GM12892 (cell line): Measurements from ENCODE around the gene RPS6KA5.
"Not testable (repeated sequence)": the region's sequence is repeated elsewhere in the genome, so short reads cannot be mapped to it uniquely, and the experiment has no call there.

ENCODE experiments used
- DNase-seq: peaks from one replicate; pipeline ENCODE4 v3.0.0; 2011; ENCODE audit not compliant: insufficient read length
- FAIRE-seq: peaks from 2 replicates; lab custom pipeline; 2011; peaks lifted over from hg19 to GRCh38; lab: Jason Lieb, UNC
- POLR2A ChIP-seq: IDR thresholded peaks from 2 replicates; pipeline ENCODE4 v1.6.1; 2011; ENCODE audit warnings: low read depth, low read length, control low read depth
- POLR2AphosphoS5 ChIP-seq: IDR thresholded peaks from 2 replicates; pipeline ENCODE4 v1.6.1; 2011; ENCODE audit warnings: low read depth, low read length, control low read depth
- TAF1 ChIP-seq: IDR thresholded peaks from 2 replicates; pipeline ENCODE4 v1.6.1; 2011; ENCODE audit warnings: low read depth, mild to moderate bottlenecking, control low read depth, low read length, borderline replicate concordance

The RPS6KA5 gene

DNA sequence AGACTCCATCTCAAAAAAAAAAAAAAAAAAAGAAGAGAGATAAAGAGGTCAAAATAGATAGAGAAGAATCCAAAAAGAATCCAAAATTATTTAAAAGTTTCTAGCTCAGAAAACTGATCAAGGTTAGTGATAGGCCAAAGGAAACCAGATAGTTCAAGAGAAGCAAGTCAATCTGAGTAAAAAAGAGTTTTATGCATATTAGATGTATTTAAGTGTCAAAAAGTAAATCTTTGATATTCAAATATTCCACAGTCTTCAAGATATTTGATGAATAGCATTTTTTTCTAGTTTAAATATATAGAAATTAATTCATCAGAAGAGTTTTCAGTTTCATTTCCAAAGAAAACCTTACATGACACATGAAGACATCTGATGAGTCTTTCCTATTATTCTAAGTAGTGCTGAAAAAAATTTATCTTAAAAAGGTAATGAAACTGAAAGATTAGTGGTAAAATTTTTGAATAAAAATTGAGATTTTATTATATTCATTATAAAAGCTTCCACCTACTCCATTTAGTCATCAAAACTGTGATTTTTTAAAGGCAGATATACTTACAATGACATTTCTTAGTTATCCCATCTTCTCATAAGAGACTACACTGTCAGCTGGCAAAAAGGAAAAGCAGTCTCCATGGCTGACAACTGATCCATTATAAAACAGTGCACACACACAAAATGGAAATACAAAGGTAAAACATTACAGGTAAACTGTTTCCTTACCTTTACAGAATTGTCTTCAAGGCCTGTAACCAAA lies 68.6 kb downstream of the RPS6KA5 start:
- DNase-seq (no peak), FAIRE-seq (no peak)
- TF ChIP-seq TAF1 (no peak), POLR2A (no peak), POLR2AphosphoS5 (no peak)

DNA sequence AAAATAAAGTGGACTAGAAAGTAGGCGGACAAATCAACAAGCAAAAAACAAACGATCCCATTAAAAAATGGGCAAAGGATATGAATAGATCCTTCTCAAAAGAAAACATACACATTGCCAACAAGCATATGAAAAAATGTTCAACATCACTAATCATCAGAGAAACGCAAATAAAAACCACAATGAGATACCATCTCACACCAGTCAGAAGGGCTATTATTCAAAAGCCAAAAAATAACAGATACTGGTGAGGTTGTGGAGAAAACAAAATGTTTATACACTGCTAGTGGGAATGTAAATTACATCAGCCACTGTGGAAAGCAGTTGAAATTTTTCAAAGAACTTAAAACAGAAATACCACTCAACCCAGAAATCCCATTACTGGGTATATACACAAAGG lies 70.3 kb downstream of the RPS6KA5 start:
- DNase-seq, result no peak
- no peak for FAIRE-seq
- TF ChIP-seq POLR2AphosphoS5 (no peak), POLR2A (no peak), TAF1 (no peak)

- no peak for FAIRE-seq
Measured at GRCh38 chr14:90987140-90987539, 73.3 kb downstream of the RPS6KA5 start.

GRCh38 chr14:90986510-90986909 lies 73.9 kb downstream of the RPS6KA5 start:
- FAIRE-seq (no peak), DNase-seq (no peak)
- TF ChIP-seq POLR2A (no peak), TAF1 (no peak), POLR2AphosphoS5 (no peak)

More at GRCh38 chr14:90987140-90987539, 73.3 kb downstream of the RPS6KA5 start:
- no peak for DNase-seq
- TF ChIP-seq POLR2AphosphoS5 (no peak), TAF1 (no peak), POLR2A (no peak)

GRCh38 chr14:90985601-90986242 lies 74.7 kb downstream of the RPS6KA5 start:
- peak; percentile 79 for FAIRE-seq
- TF ChIP-seq POLR2A, result no peak
- no peak for TF ChIP-seq TAF1
- TF ChIP-seq POLR2AphosphoS5, result no peak

DNA sequence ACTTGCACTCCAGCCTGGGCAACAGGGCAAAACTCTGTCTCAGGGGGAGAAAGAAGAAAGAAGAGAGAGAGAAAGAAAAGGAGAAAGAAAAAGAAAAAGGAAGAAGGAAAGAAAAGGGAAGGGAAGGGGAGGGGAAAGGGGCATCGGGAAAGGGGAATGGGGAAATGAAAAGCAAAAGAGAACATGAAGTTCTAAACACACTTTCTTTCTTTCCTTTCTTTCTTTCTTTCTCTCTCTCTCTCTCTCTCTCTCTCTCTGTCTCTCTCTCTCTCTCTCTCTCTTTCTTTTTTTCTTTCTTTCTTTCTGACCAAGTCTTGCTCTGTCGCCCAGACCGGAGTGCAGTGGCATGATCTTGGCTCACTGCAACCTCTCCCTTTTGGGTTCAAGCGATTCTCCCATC lies 76.9 kb downstream of the RPS6KA5 start:
- no peak for DNase-seq
- TF ChIP-seq TAF1 (no peak), POLR2AphosphoS5 (no peak), POLR2A (no peak)
- no peak for FAIRE-seq

More at GRCh38 chr14:90985601-90986242, 74.7 kb downstream of the RPS6KA5 start:
- DNase-seq, result no peak

- no peak for DNase-seq
- no peak for FAIRE-seq
- TF ChIP-seq POLR2A, result no peak
- TF ChIP-seq POLR2AphosphoS5, result no peak
- no peak for TF ChIP-seq TAF1
Measured at GRCh38 chr14:90981636-90982035, 78.8 kb downstream of the RPS6KA5 start.

- DNase-seq, FAIRE-seq: not testable (repeated sequence)
Measured at GRCh38 chr14:90980636-90981035, 79.8 kb downstream of the RPS6KA5 start.

GRCh38 chr14:90979515-90979914 lies 80.9 kb downstream of the RPS6KA5 start:
- TF ChIP-seq POLR2A (no peak), POLR2AphosphoS5 (no peak), TAF1 (no peak)
- FAIRE-seq (no peak), DNase-seq (no peak)

DNA sequence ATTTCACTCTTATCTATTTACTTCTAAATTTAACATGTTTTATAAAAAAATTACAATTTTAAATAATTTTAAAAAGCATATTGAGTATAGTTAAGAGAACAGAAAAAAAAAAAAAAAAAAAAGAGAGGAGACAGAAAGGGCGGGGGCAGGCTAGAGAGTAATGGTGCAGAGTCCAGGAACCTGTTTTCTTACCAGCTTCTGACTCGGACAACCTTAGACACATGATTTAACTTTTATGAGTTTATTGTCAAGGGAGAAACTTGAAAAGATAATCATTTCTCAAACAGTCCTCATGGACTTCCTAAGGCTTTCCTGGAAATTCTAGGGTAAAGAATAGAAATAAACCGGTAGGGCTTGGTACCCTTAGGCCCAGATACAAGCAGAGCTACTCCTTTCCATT lies 84.3 kb downstream of the RPS6KA5 start:
- TF ChIP-seq TAF1 (no peak), POLR2A (no peak), POLR2AphosphoS5 (no peak)
- DNase-seq, result no peak
- FAIRE-seq, result no peak

DNA sequence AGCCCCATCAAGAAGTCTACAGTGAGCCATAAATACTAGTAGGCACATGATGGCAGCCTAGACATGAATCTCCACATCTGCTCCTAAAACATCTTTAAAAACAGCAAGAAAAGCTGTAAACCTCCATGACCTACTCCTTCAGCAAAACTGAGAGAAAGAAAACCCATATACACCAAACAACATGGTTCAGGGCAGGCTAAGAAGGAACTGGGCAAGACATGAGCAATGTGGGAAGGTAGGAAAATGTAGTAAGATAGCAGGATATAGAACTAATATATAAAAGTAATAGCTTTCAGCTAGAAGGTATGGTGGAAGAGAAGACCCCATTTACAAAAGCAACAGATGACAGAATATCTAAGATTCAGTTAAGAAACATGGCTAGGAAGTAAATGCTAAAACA lies 88.8 kb downstream of the RPS6KA5 start:
- FAIRE-seq (no peak), DNase-seq (no peak)
- TF ChIP-seq TAF1 (no peak), POLR2A (no peak), POLR2AphosphoS5 (no peak)

- peak; percentile 77 for FAIRE-seq
- TF ChIP-seq POLR2A (no peak), TAF1 (no peak), POLR2AphosphoS5 (no peak)
- no peak for DNase-seq
Measured at GRCh38 chr14:90970167-90970600, 90.3 kb downstream of the RPS6KA5 start.
